ENCODE results near the gene SH3TC2. TPM values are rescaled to one million over a fixed set of nuclear protein-coding genes. Genes with fewer than 3 reads are reported as not detected.
"Not testable (repeated sequence)": the region's sequence is repeated elsewhere in the genome, so short reads cannot be mapped to it uniquely, and the experiment has no call there.

The SH3TC2 gene
- polyA plus RNA-seq, 1 experiment: 1.9 TPM

- no peak overlapping the region for H3K4me3 ChIP-seq (ENCODE audit: low read depth, low read length)
- ChIA-PET POLR2A (no interaction called here), CTCF (interaction anchor here (1.1 to 1.2 kb wide), 2 partner anchors 47 to 351 kb away, joined by 4 read pairs; no protein-coding TSS in a partner anchor)
- H3K27me3 ChIP-seq (ENCODE audit: control insufficient read depth, insufficient read depth, low read length): 0 out of 2 replicates have a peak, but pooled peaks cover 1% of the 10 kb centered on the region
- no peaks in the 10 kb centered on the region for H3K36me3 ChIP-seq (ENCODE audit: control insufficient read depth, insufficient read depth, low read length)
- DNase-seq (ENCODE audit: low read depth): no peak
- TF ChIP-seq, protein P1, sequence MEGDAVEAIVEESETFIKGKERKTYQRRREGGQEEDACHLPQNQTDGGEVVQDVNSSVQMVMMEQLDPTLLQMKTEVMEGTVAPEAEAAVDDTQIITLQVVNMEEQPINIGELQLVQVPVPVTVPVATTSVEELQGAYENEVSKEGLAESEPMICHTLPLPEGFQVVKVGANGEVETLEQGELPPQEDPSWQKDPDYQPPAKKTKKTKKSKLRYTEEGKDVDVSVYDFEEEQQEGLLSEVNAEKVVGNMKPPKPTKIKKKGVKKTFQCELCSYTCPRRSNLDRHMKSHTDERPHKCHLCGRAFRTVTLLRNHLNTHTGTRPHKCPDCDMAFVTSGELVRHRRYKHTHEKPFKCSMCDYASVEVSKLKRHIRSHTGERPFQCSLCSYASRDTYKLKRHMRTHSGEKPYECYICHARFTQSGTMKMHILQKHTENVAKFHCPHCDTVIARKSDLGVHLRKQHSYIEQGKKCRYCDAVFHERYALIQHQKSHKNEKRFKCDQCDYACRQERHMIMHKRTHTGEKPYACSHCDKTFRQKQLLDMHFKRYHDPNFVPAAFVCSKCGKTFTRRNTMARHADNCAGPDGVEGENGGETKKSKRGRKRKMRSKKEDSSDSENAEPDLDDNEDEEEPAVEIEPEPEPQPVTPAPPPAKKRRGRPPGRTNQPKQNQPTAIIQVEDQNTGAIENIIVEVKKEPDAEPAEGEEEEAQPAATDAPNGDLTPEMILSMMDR (IDR thresholded peaks at IDR 0.05; ENCODE audit: insufficient read depth, low read depth, low read length): no peak
Observed at GRCh38 chr5:149082271-149082670, 19.4 kb upstream of the SH3TC2 start.

DNA sequence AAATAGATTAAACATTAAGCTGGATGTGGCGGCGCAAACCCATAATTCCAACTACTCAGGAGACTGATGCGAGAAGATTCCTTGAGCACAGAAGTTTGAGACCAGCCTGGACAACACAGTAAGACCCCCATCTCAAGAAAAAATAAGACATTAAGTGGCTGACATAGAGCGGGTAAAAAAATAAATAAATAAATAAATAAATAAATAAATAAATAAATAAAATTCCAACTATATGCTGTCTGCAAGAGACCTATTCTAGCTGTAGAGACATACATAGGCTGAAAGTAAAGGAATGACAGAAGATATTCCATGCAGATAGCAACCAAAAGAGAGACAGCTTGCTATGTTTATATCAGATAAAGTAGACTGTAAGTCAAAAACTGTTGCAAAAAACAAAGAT is 17.4 kb upstream of the SH3TC2 start:
- 0 out of 2 replicates have a peak, but pooled peaks cover 1% of the 10 kb centered on the region for H3K27me3 ChIP-seq (ENCODE audit: control insufficient read depth, insufficient read depth, low read length)
- H3K36me3 ChIP-seq (ENCODE audit: control insufficient read depth, insufficient read depth, low read length): no peaks in the 10 kb centered on the region
- CTCF ChIA-PET: interaction anchor here (1.1 to 1.2 kb wide), 2 partner anchors 9 to 45 kb away, joined by 3 to 4 read pairs; no protein-coding TSS in a partner anchor
- TF ChIP-seq, protein P1 (IDR thresholded peaks at IDR 0.05; ENCODE audit: insufficient read depth, low read depth, low read length): no peak
- no peak overlapping the region for H3K4me3 ChIP-seq (ENCODE audit: low read depth, low read length)
- DNase-seq (ENCODE audit: low read depth): no peak
- POLR2A ChIA-PET: no interaction called here

DNA sequence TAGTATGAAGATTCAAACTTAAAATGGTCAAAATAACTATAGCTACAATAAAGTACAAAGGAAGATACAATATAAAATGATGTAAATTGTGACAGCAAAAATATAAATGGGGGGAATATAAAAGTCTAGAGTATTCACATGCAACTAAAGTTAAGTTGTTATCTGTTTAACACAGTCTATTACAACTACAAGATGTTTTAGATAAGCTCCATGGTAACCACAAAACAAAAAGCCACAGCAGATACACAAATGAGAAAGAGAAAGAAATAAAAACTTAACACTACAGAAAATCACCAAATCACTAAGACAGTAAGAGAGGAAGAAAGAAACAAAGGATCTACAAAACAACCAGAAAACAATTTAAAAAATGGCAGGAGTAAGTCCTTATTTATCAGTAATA is 17.0 kb upstream of the SH3TC2 start:
- no peak for DNase-seq (ENCODE audit: low read depth)
- TF ChIP-seq, protein P1 (IDR thresholded peaks at IDR 0.05; ENCODE audit: insufficient read depth, low read depth, low read length): no peak
- POLR2A ChIA-PET: no interaction called here
- CTCF ChIA-PET: interaction anchor here (1.1 to 1.2 kb wide), 2 partner anchors 9 to 45 kb away, joined by 3 to 4 read pairs; no protein-coding TSS in a partner anchor
- H3K4me3 ChIP-seq (ENCODE audit: low read depth, low read length): no peak overlapping the region
- H3K36me3 ChIP-seq (ENCODE audit: control insufficient read depth, insufficient read depth, low read length): no peaks in the 10 kb centered on the region
- 0 out of 2 replicates have a peak, but pooled peaks cover 1% of the 10 kb centered on the region for H3K27me3 ChIP-seq (ENCODE audit: control insufficient read depth, insufficient read depth, low read length)

DNA sequence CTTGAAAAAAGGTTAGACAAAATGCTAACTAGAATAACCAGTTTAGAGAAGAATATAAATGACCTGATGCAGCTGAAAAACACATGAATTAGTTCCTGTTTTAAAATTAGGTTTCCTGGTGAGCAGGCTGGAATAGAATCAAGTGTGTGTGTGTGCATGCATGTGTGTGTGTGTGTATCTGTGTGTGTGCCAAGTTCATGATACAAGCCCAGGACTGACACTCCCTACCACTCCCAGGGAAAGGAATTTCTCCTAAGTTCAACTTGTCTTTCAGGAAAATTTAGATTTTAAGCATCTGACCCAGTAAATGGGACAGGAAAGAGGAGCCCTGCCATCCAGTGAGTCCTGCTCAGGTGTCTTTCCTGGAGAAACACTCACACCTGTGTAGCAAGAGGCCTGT is 11.2 kb upstream of the SH3TC2 start:
- H3K36me3 ChIP-seq (ENCODE audit: control insufficient read depth, insufficient read depth, low read length); CTCF ChIA-PET; H3K4me3 ChIP-seq (ENCODE audit: low read depth, low read length); H3K27me3 ChIP-seq (ENCODE audit: control insufficient read depth, insufficient read depth, low read length); DNase-seq (ENCODE audit: low read depth); POLR2A ChIA-PET: not testable (repeated sequence)

DNA sequence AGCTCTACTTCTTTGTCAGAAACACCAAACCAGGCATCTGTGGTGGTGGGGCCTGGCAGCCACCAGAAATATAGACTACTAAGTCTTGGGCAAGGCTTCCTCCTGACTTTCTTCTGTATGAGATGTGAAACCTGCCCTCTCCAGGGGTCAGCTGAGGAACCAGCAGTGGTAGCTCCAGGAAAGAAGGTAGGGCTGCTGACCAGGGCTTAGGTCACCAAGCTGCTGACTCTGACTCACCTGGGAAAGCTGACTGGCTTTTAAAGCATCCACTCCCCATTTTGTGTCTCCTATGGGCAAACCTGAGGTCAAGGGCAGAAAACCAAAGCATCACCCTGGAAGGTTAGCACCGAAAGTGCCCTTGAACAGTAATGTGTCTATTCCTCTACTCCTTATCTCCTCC is 10.4 kb upstream of the SH3TC2 start:
- ChIA-PET CTCF (interaction anchor here (1.1 kb wide), 1 partner anchor 18 kb away, joined by 4 read pairs; no protein-coding TSS in a partner anchor), POLR2A (no interaction called here)
- no peaks in the 10 kb centered on the region for H3K27me3 ChIP-seq (ENCODE audit: control insufficient read depth, insufficient read depth, low read length)
- TF ChIP-seq, protein P1 (IDR thresholded peaks at IDR 0.05; ENCODE audit: insufficient read depth, low read depth, low read length): no peak
- DNase-seq (ENCODE audit: low read depth): no peak
- no peak overlapping the region for H3K4me3 ChIP-seq (ENCODE audit: low read depth, low read length)
- H3K36me3 ChIP-seq (ENCODE audit: control insufficient read depth, insufficient read depth, low read length): no peaks in the 10 kb centered on the region

- no peaks in the 10 kb centered on the region for H3K27me3 ChIP-seq (ENCODE audit: control insufficient read depth, insufficient read depth, low read length)
- ChIA-PET CTCF (interaction anchor here (1.1 kb wide), 1 partner anchor 18 kb away, joined by 4 read pairs; no protein-coding TSS in a partner anchor), POLR2A (no interaction called here)
- DNase-seq (ENCODE audit: low read depth): no peak
- no peak overlapping the region for H3K4me3 ChIP-seq (ENCODE audit: low read depth, low read length)
- H3K36me3 ChIP-seq (ENCODE audit: control insufficient read depth, insufficient read depth, low read length): no peaks in the 10 kb centered on the region
- TF ChIP-seq, protein P1 (IDR thresholded peaks at IDR 0.05; ENCODE audit: insufficient read depth, low read depth, low read length): no peak
Observed at GRCh38 chr5:149072791-149073190, 9.9 kb upstream of the SH3TC2 start.
